HL-60 (cell line): ENCODE measurements around the gene OR1N2.

Source experiments
- DNase-seq, 2 experiments: peaks; one replicate each; pipeline ENCODE4 v3.0.0-alpha.2; 2010 to 2020; ENCODE audit warnings: low read depth in 1 of 2, low spot score in 1 of 2
- H3K27ac ChIP-seq: fragments of 250-450 bp; sonication (Bioruptor Pico); replicated peaks from 2 replicates; pipeline ENCODE4 v1.5.1; 2020; ENCODE audit warnings: mild to moderate bottlenecking, moderate library complexity
- H3K27me3 ChIP-seq: fragments of 250-450 bp; sonication (Bioruptor Pico); 2 replicates; pipeline ENCODE4 v1.5.1; 2021; ENCODE audit warnings: mild to moderate bottlenecking, moderate library complexity; ENCODE audit not compliant: insufficient read depth, poor library complexity, severe bottlenecking
- H3K4me3 ChIP-seq: replicated peaks from 2 replicates; pipeline ENCODE4 v1.5.1; 2011; ENCODE audit warnings: mild to moderate bottlenecking, control low read depth, low read length; ENCODE audit not compliant: insufficient read depth
- GABPA ChIP-seq: IDR thresholded peaks from 2 replicates; pipeline ENCODE4 v1.6.1; 2012; ENCODE audit warnings: low read depth
- POLR2AphosphoS5 ChIP-seq: IDR thresholded peaks from 2 replicates; pipeline ENCODE4 v1.6.1; 2012; ENCODE audit warnings: low read depth
- SPI1 ChIP-seq: IDR thresholded peaks from 2 replicates; pipeline ENCODE4 v1.6.1; 2012; ENCODE audit warnings: low read depth, mild to moderate bottlenecking, borderline replicate concordance
- TF ChIP-seq, protein P1 (sequence below): IDR thresholded peaks from 2 replicates; pipeline ENCODE4 v1.6.1; 2012; ENCODE audit warnings: low read depth; ENCODE audit not compliant: insufficient replicate concordance
- TF ChIP-seq, protein P2 (sequence below): IDR thresholded peaks from one replicate; pipeline ENCODE4 v1.5.1; 2011; ENCODE audit warnings: low read length, control low read depth, inconsistent platforms; ENCODE audit not compliant: insufficient read depth

The OR1N2 gene

DNA sequence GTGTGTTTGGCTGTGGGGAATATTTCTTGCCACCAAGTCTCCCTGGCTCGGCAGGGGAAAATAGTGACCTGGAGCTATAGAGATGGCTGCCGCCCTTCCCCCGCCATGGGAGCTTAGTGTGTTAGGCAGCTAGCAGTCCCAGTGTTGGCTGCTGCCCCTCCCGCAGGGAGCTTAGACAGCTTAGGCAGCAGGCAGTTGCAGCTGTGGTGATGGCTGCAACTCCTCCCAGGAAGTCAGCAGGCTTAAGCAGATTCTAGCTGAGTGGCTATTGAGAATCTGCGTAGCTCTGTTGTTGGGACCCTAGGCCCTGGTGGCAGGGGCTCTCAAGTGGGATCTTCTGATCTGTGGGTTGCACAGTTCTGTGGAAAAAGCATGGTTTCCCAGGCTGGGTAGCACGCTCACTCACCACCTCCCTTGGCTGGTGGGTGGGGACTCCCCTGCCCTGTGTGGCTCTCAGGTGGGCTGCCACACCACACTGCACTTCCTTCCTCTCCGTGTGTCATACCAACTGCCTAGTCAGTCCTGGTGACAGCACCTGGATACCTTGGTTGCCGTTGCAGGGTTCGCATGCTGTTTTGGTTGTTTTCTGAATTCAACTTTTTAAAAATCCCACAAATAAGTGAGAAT, 9.3 kb downstream of the OR1N2 start:
- TF ChIP-seq, protein P1, sequence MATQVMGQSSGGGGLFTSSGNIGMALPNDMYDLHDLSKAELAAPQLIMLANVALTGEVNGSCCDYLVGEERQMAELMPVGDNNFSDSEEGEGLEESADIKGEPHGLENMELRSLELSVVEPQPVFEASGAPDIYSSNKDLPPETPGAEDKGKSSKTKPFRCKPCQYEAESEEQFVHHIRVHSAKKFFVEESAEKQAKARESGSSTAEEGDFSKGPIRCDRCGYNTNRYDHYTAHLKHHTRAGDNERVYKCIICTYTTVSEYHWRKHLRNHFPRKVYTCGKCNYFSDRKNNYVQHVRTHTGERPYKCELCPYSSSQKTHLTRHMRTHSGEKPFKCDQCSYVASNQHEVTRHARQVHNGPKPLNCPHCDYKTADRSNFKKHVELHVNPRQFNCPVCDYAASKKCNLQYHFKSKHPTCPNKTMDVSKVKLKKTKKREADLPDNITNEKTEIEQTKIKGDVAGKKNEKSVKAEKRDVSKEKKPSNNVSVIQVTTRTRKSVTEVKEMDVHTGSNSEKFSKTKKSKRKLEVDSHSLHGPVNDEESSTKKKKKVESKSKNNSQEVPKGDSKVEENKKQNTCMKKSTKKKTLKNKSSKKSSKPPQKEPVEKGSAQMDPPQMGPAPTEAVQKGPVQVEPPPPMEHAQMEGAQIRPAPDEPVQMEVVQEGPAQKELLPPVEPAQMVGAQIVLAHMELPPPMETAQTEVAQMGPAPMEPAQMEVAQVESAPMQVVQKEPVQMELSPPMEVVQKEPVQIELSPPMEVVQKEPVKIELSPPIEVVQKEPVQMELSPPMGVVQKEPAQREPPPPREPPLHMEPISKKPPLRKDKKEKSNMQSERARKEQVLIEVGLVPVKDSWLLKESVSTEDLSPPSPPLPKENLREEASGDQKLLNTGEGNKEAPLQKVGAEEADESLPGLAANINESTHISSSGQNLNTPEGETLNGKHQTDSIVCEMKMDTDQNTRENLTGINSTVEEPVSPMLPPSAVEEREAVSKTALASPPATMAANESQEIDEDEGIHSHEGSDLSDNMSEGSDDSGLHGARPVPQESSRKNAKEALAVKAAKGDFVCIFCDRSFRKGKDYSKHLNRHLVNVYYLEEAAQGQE: no peak
- TF ChIP-seq, protein P2, sequence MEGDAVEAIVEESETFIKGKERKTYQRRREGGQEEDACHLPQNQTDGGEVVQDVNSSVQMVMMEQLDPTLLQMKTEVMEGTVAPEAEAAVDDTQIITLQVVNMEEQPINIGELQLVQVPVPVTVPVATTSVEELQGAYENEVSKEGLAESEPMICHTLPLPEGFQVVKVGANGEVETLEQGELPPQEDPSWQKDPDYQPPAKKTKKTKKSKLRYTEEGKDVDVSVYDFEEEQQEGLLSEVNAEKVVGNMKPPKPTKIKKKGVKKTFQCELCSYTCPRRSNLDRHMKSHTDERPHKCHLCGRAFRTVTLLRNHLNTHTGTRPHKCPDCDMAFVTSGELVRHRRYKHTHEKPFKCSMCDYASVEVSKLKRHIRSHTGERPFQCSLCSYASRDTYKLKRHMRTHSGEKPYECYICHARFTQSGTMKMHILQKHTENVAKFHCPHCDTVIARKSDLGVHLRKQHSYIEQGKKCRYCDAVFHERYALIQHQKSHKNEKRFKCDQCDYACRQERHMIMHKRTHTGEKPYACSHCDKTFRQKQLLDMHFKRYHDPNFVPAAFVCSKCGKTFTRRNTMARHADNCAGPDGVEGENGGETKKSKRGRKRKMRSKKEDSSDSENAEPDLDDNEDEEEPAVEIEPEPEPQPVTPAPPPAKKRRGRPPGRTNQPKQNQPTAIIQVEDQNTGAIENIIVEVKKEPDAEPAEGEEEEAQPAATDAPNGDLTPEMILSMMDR: no peak
- TF ChIP-seq SPI1 (no peak), GABPA (no peak), POLR2AphosphoS5 (no peak)
- H3K27ac ChIP-seq: no peak overlapping the region

DNA sequence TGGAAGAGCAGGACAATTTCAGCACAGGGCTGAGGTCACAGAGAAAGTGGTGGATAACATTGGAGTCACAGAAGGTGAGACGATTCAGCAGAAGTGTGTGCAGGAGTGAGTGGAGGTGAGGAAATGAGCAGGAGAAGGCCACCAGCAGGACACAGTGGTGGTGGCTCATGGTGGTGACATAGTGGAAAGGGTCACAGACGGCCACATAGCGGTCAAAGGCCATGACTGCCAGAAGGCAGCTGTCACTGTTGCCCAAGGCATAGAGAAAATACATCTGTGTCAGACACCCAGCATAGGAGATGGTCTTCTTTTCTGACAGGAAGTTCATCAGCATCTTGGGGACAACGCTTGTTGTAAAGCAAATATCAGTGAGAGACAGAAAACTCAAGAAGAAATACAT, 15.0 kb downstream of the OR1N2 start:
- no peak for DNase-seq
- Histone ChIP-seq H3K27ac (no peak overlapping the region), H3K4me3 (no peak overlapping the region), H3K27me3 (no peaks in the 10 kb centered on the region)
- TF ChIP-seq, protein P2: no peak
- TF ChIP-seq, protein P1: no peak
- TF ChIP-seq GABPA: no peak
- no peak for TF ChIP-seq SPI1
- no peak for TF ChIP-seq POLR2AphosphoS5

More for the DNA sequence above, 9.3 kb downstream of the OR1N2 start:
- no peaks in the 10 kb centered on the region for H3K27me3 ChIP-seq
- DNase-seq: no peak
- no peak overlapping the region for H3K4me3 ChIP-seq

DNA sequence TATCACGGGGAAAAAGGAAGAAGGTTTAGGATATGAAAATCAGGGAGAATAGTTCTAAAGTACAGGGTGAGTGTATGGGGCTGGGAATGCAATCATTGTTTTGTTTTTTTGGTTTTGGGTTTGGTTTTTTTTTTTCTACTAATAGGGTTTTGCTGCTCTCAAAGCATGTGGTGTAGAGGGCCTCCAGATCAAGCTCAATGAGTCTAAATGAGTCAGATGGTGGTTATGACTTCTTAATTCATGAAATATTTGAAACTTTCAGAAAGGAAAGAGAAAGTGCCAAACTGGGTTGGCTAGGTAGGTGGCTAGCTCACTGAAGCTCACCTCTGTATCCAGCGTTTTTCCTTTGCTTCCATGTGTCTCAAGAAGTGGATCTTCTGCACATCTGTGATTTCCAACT, 19.5 kb downstream of the OR1N2 start:
- Histone ChIP-seq H3K27me3 (no peaks in the 10 kb centered on the region), H3K27ac (no peak overlapping the region), H3K4me3 (no peak overlapping the region)
- no peak for DNase-seq
- TF ChIP-seq, protein P2: no peak
- TF ChIP-seq GABPA (no peak), POLR2AphosphoS5 (no peak), SPI1 (no peak)
- TF ChIP-seq, protein P1: no peak
